GM19238 (cell line): Measurements from ENCODE around the gene ANGPTL5.
"Not testable (repeated sequence)": the region's sequence is repeated elsewhere in the genome, so short reads cannot be mapped to it uniquely, and the experiment has no call there.

Experiments used
- DNase-seq: peaks from one replicate; pipeline ENCODE4 v3.0.0; 2011; ENCODE audit warnings: low spot score; ENCODE audit not compliant: insufficient read length

Gene ANGPTL5

DNA sequence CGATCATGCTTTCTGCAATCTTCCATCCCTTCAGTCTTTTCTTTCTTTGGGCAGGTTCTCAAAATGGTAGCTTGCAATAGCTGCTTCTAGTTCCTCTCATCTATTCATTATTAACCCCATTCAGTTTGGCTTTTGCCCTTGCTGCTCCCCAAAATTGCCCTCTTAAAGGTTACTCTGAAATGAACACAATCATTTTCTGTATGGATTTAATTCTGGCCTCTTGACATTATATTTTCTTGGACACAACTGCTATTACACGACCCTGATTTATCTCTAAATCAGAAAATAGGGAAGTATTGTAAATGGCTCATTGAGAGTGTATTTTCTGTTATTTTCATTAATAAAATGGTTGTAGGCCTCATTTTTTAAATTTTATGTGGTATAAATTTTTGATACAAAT is at the start of gene ANGPTL5:
Gene ANGPTL5, minus strand, starts transcription at position 101 of the 400 bp plus-strand sequence. CDS start 8,613 bp downstream, outside the sequence.
- DNase-seq, result no peak

DNA sequence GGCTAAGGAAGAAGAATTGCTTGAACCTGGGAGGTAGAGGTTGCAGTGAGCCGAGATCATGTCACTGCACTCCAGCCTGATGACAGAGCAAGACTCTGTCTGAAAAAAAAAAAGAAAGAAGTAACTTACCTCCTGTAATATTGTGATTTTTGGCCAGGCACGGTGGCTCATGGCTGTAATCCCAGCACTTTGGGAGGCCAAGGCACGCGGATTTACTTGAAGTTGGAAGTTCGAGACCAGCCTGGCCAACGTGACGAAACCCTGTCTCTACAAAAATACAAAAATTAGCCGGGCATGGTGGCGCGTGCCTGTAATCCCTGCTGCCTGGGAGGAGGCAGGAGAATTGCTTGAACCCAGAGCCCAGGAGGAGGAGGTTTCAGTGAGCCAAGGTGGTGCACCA is 47.9 kb upstream of the ANGPTL5 start:
- DNase-seq, result not testable (repeated sequence)

DNA sequence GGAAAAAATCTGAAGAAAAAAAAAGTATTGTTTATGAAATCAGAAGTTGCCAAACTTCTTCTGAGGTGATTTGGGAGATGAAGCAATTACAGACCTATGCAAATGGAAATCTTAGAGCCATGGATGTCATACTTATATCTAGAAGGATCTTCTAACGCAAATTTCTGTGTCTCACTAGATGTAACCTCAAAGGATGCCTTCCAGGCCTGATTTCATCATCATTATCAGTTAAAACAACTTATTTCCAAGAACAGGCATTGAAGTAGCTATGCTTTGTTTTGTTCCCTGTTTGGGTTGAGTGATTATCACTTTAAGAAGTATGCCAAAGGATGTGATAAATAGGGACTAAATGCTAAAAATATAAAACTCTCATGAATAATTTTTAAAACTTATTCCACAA is 43.9 kb upstream of the ANGPTL5 start:
- no peak for DNase-seq

DNA sequence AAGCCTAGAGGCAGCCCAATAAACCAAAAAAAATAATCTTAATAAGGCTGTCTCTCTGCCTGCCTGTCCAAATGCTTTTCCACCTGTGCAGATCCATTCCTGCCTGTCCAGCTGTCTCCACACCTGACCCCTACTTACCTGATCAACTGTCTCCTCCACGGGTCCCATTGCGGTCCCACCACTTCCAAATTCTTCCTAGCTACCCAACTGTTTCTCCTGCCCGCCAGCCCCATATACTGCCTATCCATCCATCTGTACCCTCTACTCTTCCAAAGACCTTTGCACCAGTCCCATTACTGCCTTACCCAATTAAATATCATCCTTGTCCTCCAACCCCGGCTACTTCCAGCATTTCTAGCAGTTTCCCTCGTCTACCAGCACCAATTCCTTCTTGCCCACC is 39.4 kb upstream of the ANGPTL5 start:
- no peak for DNase-seq

DNA sequence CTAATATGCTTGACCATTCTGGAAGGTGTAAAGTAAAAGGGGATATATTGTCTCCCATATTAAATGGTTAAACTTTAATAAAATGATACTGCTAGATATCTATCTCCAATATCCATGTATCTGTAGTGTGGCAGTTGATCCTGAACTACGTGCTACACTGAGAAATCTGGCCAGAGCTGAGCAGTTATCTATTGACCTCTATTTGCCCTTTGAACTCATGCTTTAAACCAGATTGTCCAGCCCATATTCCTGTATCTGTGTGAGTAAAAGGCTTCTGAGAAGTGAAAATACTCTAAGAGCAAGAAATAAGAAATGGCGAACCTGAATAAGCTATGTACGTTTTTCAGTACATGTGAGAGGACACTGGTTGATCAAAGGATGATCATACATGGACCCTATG is 39.0 kb upstream of the ANGPTL5 start:
- DNase-seq, result no peak

DNA sequence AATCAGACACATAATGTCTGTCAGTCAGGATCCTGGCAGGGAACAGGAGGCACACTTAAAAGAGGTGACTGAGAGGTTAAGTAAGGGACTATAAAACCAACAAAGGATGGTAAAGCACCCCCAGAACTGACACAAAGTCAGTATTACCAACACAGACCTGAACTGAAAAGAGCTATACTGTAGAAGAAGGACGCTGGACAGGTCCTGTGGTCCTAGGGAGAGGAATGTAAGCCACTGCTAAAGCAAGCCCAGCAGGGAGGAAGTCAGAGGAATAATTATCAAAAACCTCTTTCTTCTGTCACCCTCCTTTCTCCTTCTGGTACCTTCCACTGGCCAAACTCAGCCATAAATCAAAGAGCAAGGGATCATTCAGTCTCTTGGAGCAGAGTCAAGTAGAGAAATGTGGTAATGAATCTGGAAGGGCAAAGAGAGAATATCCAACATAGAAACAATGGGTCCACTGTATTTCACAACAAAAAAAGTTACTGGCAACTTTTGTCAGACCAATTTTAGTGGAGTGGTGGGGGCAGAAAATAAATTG is 33.4 kb upstream of the ANGPTL5 start:
- no peak for DNase-seq

DNA sequence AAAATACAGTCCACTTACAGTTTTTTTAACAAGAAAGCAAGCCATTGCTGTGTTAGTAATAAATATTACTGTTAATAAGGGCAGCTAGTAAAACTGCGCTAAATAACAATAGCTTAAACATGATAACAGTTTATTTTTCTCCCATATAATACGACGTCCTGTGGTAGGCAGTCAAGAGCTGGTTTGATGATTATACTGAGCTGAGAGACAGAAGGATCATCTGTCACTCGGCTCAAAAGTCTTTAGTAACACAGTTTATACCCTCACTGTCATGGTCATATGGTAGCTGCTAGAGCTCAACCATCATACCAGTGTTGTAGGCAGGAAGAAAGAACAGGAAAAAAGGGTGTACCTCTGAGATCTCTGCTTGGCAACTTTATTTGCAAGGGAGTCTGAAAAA is 29.1 kb upstream of the ANGPTL5 start:
- no peak for DNase-seq

DNA sequence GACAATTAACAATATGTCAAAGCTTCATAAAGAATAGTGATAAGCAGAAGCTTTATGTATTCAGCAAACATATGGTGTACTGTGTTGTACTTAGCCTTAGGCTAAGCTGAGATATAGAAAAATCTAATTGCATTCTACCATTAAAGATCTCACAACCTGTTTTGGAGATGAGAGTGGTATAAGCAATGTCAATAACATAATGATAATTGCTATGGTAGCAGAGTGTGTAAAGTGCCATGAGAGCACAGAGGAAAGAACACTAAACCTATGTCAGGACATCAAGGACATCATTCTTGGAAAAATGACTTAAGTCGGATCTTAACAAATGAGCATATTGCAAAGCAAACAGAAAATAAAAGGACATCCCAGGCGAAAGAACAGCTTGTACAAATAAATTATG is 28.6 kb upstream of the ANGPTL5 start:
- no peak for DNase-seq

DNA sequence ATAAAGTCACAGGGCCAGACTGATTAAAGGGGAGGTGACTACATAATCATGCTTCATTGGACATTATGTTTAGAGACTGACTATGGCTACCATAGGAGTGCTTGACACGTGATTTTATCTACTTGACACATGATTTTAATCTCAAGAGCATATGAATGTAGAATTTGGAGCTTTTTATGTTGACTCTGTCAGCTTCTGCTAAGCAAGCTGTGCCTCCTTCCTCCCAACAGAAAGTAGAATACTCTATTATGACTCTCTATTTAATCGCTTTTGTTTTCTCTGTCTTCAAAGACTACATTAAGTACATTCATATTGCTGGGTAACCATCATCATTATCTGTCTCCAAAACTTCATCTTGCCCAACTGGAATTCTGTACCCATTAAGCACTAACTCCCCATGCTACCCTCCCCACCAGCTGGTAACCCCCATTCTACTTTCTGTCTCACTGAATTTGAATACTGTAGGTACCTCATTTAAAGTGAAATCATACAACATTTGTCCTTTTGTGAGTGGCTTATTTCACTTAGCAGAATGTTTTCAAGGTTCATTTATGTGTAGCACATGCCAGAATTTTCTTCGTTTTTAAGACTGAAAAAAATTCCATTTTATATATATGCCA is 24.7 kb upstream of the ANGPTL5 start:
- no peak for DNase-seq

DNA sequence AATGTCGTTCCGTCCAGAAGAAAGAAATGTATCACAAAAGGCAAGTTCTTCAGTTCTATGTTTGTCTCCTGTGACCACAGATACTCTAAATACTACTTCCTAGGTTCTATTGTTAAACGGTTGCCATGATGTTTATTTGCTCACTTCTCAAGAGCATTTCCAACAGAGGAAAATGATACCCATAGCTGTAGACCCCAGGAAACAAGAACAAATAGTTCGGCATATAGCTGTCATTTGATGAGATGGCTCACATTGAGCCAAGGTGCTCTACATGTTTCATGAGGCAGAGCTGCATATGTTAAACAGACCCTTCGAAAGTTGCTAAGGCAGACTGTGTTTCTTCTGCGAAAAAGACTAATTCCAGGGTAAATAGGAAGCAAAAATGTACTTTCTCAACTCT is 15.4 kb upstream of the ANGPTL5 start:
- DNase-seq, result no peak

DNA sequence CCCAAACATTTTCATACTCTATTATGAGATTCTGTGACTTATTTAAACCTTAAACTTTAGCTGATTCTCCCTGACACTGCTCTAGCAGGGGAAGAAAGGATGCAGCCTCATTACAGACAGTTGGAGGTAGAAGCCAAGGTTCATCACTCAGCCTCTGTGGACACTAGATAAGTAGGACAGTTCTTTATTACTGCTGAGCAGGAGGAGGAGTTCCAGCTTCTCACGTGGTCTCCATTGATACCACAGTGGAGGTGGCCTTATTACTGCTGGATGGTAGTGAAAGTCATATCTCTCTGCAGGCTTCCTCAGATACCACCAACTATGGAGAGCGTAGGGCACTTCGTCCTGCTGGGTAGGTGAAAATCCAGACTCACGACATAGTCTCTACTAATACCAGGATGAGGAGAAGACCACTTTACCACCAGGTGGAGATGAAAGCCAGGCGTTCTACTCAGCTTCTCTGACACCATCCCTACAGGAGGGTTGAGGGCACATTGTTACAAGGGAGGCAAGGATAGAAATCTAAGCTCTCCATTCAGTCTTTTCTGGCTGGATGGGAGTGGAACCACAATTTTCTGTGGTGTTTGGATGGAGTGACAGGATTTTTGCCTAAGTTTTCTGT is 13.1 kb upstream of the ANGPTL5 start:
- no peak for DNase-seq

DNA sequence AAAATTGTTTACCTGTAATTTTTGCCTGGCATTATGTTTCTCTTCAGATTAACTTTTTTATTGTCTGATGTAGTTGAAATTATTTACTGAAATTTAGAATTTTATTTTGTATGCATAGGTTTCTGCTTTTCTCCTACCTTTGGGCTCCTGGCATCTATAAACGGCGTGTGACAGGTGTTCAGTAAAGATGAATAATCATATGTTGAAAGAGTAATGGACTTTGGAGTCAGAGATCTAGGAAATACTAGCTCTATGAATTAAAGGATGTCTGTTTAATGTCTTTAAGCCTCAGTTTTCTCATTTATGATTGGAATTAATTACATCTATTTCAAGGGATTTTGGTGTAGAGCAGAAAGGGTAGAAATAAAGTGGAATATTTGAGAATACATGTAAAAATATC is 7.2 kb upstream of the ANGPTL5 start:
- DNase-seq, result no peak

DNA sequence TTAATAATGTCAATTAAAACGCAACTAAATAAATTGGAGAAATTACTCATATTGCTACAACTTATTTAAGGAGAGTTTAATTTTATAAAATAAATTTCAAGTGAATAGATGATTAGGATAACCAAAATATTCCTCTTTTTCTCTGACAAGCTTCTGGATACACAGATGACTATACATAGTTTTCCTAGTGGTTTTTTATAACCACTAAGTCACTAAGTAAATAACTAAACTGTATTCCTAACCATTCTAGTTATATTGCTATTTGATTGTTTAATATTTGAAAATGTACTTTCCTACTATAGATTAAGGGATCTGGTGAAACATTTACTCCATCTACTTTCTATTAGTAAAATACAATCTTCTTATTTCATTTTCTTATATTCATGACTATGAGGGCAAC is 4.7 kb upstream of the ANGPTL5 start:
- no peak for DNase-seq

DNA sequence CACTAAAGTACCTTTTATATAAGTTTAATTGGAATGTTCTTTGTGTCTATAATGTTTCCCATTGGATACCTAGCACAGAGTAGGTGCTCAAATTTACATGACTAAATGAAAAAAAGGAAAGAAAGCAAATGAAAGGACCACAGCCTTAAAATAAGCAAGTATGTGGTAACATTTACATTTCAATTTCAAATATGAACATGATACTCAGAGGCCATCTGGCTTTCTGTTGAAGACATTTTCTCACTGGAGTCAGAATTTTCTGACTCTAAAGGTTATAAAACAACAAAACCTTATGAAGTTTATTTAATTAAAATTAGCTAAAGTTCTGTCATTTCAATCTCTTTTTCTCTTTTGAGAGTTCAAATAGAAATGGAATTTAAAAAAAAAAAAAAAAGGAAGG is 904 bp upstream of the ANGPTL5 start:
- DNase-seq, result no peak

DNA sequence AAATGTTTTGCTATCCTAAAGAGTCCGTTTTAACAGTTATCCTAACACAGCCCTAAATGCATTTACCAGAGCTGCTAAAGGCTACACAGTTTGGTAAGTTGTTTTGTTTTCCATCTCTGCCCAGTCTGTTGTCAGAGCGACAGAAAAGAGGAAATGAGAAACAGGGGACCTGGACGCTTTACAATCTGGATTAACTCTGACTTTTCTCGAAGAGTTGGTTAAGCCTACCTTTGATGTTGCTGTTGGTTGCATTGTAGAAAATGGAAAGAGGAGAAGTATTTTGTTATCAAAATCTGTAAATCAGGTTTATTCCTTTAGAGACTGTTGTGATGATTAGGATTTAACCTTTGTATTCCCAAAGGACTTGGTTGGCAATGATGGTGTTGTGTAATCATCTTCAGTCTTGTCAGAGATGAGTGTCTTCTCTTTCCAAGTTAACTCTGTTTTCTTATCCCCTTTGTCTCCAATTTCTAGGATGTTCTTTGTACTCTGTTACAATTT is 481 bp downstream of the ANGPTL5 start:
- peak; percentile 5 for DNase-seq

DNA sequence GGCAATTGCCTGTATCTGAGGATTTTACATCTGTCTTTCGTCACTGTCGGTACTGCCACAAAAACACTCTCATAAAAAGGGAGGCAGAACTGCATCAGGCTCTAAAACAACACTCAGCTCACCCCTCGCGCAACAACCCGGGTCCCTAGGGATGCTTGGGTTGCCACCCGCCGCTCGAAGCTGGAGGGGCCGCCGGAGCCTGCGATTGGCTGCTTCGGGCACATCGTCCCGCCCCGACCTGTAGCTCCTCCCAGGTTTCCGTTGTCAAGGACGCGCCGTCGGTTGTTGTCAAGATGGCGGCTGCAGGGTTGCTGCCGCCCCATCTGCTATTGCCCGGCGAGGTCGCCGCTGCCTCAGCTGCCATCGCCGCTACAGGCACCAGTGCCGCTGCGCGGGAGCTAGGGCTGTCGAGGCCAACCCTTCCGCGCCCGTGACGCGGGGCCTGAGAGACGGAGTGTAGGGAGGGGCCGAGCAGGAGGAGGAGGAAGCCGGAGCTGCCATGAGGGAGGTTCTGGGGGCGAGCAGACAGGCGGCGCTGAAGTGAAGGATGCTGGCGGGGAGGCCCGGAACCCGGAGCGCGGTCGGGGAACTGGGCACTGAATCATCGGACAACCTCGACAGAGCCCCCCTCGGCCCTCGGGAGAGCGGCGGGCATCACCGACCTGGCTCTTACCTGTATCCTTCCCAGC is 1.4 kb downstream of the ANGPTL5 start, which contains the start of gene CEP126:
Gene CEP126, plus strand, starts transcription at position 273 of the 689 bp plus-strand sequence. Its CDS starts 275 bp downstream, at position 548.
- peak; percentile 73 for DNase-seq

DNA sequence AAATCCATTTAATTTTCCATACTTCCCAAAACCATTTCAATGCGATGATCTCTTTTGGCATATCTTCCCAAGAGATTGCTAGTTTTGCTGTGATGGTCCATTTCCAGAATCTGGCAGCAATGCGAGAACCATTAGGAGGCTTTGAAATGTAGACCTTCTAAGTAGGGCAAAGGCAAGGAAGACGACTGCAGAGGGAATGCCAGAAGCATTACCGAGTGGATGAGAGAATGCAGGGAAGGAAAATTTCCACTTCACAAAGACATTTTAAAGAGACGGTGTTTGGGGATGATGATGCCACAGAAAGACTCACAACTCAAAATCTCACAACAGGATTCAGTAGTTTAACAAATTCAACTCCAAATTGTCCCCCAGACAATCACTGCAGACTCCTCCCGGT is 2.0 kb downstream of the ANGPTL5 start:
- no peak for DNase-seq

DNA sequence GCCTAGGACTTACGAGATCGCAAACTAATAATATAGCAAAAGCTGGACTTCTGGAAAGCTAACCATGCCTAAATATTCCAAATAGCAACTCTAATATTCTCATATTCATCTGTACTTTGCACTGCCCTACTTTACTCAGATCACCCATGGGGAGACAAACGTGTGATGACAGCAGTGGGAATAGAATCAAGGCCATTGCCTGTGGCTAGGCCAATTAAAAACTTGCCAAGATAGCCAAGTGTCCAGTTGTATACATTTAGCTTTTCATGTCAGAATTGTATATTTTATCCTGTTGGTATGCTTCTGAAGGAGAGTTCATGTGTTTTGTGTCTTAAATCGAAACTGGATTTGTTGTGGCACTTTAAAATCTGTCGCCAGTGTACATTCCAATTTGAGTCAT is 2.7 kb downstream of the ANGPTL5 start:
- DNase-seq, result no peak

DNA sequence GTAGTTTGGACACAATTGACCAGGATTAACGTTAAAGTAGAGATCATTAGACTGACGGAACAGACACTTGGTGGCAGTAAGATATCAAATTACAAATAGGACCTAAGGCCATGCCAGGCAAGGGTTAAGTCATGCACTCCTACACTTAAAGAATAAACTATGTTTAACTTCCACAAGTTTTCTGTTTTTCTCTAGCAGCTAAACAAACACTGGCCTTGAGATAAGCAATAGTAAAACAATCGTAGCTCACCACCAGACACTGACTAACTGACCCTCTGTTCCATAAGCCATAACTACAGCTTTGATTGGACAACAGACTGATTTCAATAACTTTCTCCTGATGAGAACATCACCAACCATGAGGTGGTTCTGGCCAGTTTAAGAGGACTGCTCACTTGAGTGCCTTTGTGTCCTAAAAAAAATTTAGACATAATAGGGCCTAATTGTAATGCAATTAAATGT is 3.5 kb downstream of the ANGPTL5 start:
- DNase-seq, result no peak

DNA sequence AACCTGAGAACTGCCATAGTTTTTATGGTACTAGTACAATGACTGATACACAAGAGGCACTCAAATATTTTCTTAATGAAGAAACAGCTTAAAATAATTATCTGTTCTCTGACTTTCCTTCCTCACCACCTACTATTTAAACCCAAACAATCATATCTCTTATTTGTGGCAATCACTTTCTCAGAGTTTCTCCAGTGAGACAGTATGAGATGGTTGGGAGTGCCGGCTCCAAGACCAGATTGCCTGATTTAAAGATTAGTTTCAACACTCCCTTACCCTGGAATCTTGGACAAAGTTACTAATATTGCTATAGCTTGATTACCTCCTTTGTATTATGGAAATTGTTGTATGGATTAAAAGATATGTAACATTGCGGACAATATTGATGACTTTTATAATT is 7.2 kb downstream of the ANGPTL5 start:
- DNase-seq, result no peak

DNA sequence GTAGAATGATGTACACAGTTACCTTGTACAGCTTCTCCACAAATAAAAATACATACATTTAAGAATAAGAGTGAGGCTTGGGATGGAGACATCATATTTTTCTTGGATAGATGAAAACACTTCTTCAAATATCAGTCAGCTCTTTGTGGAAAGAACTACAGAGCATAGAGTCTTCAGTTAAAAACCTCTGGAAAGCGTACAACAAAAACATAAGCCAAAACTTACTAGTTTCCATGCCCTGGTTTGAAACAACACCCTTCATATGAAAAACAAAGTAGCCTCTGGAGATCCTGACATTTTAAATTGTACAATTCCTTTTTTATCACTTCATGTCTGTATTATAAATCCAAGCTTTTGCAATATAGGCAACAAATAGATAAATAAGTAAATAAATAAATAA is 8.5 kb downstream of the ANGPTL5 start:
- DNase-seq, result no peak

DNA sequence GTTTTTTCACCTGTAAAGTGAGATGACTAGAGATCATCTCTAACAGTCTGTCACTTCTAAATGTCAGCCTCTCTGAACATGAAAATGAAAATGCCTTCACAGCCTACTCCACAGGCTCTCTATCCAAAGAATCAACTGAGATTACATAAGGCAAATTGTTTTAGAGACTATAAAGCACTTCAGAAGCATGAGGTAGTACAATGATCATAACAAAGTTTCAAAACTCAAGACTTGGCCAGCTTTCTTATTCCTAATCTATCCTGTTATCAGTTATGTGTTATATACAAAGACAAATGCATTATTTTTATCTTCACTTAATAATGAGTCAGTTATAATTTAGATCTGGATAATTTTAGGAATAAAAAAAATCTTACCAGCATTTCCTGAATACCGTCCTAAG is 21.8 kb downstream of the ANGPTL5 start:
- DNase-seq, result no peak
